H1 (cell line): ENCODE results near the gene GNAO1. TPM values are rescaled to one million over a fixed set of nuclear protein-coding genes. Genes with fewer than 3 reads are reported as not detected.

Source experiments
- CTCF ChIA-PET: fragments of 300-600 bp; sonication (Branson Sonifier 250); formaldehyde crosslinking; loops from one replicate; lab custom pipeline; 2021; ENCODE audit not compliant: partially characterized antibody; lab: Charles Lee
- POLR2A ChIA-PET: fragments of 300-600 bp; sonication (Branson Sonifier 250); formaldehyde crosslinking; loops from one replicate; lab custom pipeline; 2021; ENCODE audit warnings: inconsistent platforms; ENCODE audit not compliant: partially characterized antibody; lab: Charles Lee
- DNase-seq, 2 experiments: peaks; one replicate each; pipeline versions ENCODE4 v3.0.0 to v3.0.0-alpha.2; 2010 to 2022; ENCODE audit warnings: low spot score in 2 of 2, low read depth in 1 of 2, mixed read lengths in 1 of 2
- FAIRE-seq: peaks from 2 replicates; lab custom pipeline; 2011; peaks lifted over from hg19 to GRCh38; lab: Jason Lieb, UNC
- H2AFZ ChIP-seq: 2 replicates; pipeline ENCODE4 v1.8.1; 2012; ENCODE audit warnings: low read length, inconsistent platforms
- H2AK5ac ChIP-seq: 2 replicates; pipeline ENCODE4 v1.6.1; 2013; ENCODE audit warnings: low read depth, low read length
- H2BK120ac ChIP-seq: replicated peaks from 2 replicates; pipeline ENCODE3; 2013; ENCODE audit warnings: low read depth, low read length, inconsistent platforms
- H2BK12ac ChIP-seq: 2 replicates; pipeline ENCODE4 v1.6.1; 2013; ENCODE audit warnings: low read depth, low read length
- H2BK15ac ChIP-seq: 2 replicates; pipeline ENCODE4 v1.6.1; 2013; ENCODE audit warnings: low read length
- H2BK20ac ChIP-seq: 2 replicates; pipeline ENCODE4 v1.6.1; 2013; ENCODE audit warnings: low read length
- H2BK5ac ChIP-seq: 2 replicates; pipeline ENCODE4 v1.6.1; 2013; ENCODE audit warnings: low read depth, low read length
- H3K14ac ChIP-seq: 2 replicates; pipeline ENCODE4 v1.6.1; 2013; ENCODE audit warnings: inconsistent platforms; ENCODE audit not compliant: insufficient read length
- H3K18ac ChIP-seq: 2 replicates; pipeline ENCODE4 v1.6.1; 2013; ENCODE audit warnings: low read length; ENCODE audit errors: extremely low read depth
- H3K23ac ChIP-seq: 2 replicates; pipeline ENCODE4 v1.6.1; 2013; ENCODE audit warnings: inconsistent platforms; ENCODE audit not compliant: insufficient read length
- H3K23me2 ChIP-seq: 2 replicates; pipeline ENCODE4 v1.6.1; 2013; ENCODE audit warnings: low read depth, low read length
- H3K27ac ChIP-seq: 2 replicates; pipeline ENCODE4 v1.6.1; 2011; ENCODE audit warnings: low read depth, low read length, inconsistent platforms
- H3K27me3 ChIP-seq, 4 experiments: replicated peaks in 1 of 4; 1 replicate in 1 of 4; 2 replicates in 3 of 4; pipeline versions ENCODE4 v1.6.1 to v1.8.1; 2011 to 2013; ENCODE audit warnings: low read length in 3 of 4, mild to moderate bottlenecking in 3 of 4, inconsistent platforms in 2 of 4, mixed read lengths in 2 of 4, moderate library complexity in 1 of 4; ENCODE audit not compliant: control insufficient read depth in 3 of 4, insufficient read depth in 3 of 4; ENCODE audit errors: extremely low read depth in 1 of 4
- H3K36me3 ChIP-seq, 4 experiments: 2 replicates each; pipeline versions ENCODE4 v1.6.1 to v1.8.1; 2011 to 2013; ENCODE audit warnings: mild to moderate bottlenecking in 4 of 4, low read length in 3 of 4, moderate library complexity in 2 of 4, control low read depth in 1 of 4, inconsistent platforms in 1 of 4; ENCODE audit not compliant: insufficient read depth in 4 of 4, control insufficient read depth in 2 of 4
- H3K4ac ChIP-seq: replicated peaks from 2 replicates; pipeline ENCODE3; 2013; ENCODE audit warnings: low read length, low read depth, mixed read lengths, inconsistent platforms; ENCODE audit not compliant: insufficient read length
- H3K4me1 ChIP-seq, 4 experiments: replicated peaks in 1 of 4; 1 replicate in 1 of 4; 2 replicates in 3 of 4; pipeline versions ENCODE4 v1.6.1 to v1.8.1; 2011 to 2013; ENCODE audit warnings: low read length in 3 of 4, inconsistent platforms in 2 of 4, mixed read lengths in 1 of 4; ENCODE audit not compliant: insufficient read depth in 4 of 4, control insufficient read depth in 3 of 4
- H3K4me2 ChIP-seq, 2 experiments: 2 replicates each; pipeline versions ENCODE4 v1.6.1 to v1.8.1; 2011 to 2013; ENCODE audit warnings: low read depth in 2 of 2, low read length in 2 of 2, control low read depth in 1 of 2, inconsistent platforms in 1 of 2, mild to moderate bottlenecking in 1 of 2; ENCODE audit not compliant: insufficient read depth in 1 of 2
- H3K4me3 ChIP-seq, 4 experiments: fragments of 200-600, 300-600 bp in 1 of 4; sonication (generic), shearing (Covaris generic), sonication (Bioruptor Twin) in 1 of 4; 2 replicates each; pipeline versions ENCODE4 v1.5.1 to v1.8.1; 2011 to 2016; ENCODE audit warnings: low read length in 4 of 4, low read depth in 3 of 4, control low read depth in 2 of 4, inconsistent platforms in 2 of 4, mild to moderate bottlenecking in 2 of 4, mixed read lengths in 1 of 4, moderate library complexity in 1 of 4; ENCODE audit not compliant: insufficient read depth in 2 of 4; ENCODE audit errors: extremely low read depth in 1 of 4
- H3K56ac ChIP-seq: replicated peaks from 2 replicates; pipeline ENCODE3; 2013; ENCODE audit warnings: low read depth, mild to moderate bottlenecking, mixed read lengths, low read length, inconsistent platforms; ENCODE audit not compliant: insufficient read length
- H3K79me1 ChIP-seq: 2 replicates; pipeline ENCODE4 v1.6.1; 2013; ENCODE audit warnings: low read depth, low read length, control low read depth
- H3K79me2 ChIP-seq, 2 experiments: 2 replicates each; pipeline versions ENCODE4 v1.6.1 to v1.8.1; 2012 to 2013; ENCODE audit warnings: low read length in 2 of 2, mild to moderate bottlenecking in 2 of 2, inconsistent platforms in 1 of 2; ENCODE audit not compliant: insufficient read depth in 2 of 2, control insufficient read depth in 1 of 2
- H3K9ac ChIP-seq, 4 experiments: replicated peaks in 1 of 4; 1 replicate in 1 of 4; 2 replicates in 3 of 4; pipeline versions ENCODE4 v1.6.1 to v1.8.1; 2011 to 2013; ENCODE audit warnings: low read depth in 3 of 4, low read length in 3 of 4, control low read depth in 2 of 4, mild to moderate bottlenecking in 2 of 4, moderate library complexity in 2 of 4, inconsistent platforms in 1 of 4; ENCODE audit errors: extremely low read depth in 1 of 4
- H3K9me3 ChIP-seq, 2 experiments: 2 replicates each; pipeline versions ENCODE4 v1.6.1 to v1.8.1; 2012 to 2013; ENCODE audit warnings: mild to moderate bottlenecking in 2 of 2, moderate library complexity in 2 of 2, control low read depth in 1 of 2, inconsistent platforms in 1 of 2, low read depth in 1 of 2, low read length in 1 of 2, mixed read lengths in 1 of 2; ENCODE audit not compliant: insufficient read depth in 2 of 2
- H4K20me1 ChIP-seq, 2 experiments: replicated peaks in 1 of 2; 2 replicates each; pipeline versions ENCODE3 to v1.8.1; 2011 to 2013; ENCODE audit warnings: inconsistent platforms in 2 of 2, low read length in 2 of 2, mild to moderate bottlenecking in 1 of 2; ENCODE audit not compliant: insufficient read depth in 2 of 2, control insufficient read depth in 1 of 2
- H4K5ac ChIP-seq: 2 replicates; pipeline ENCODE4 v1.6.1; 2013; ENCODE audit warnings: low read length, low read depth, mixed read lengths, inconsistent platforms; ENCODE audit not compliant: insufficient read length
- H4K8ac ChIP-seq: 2 replicates; pipeline ENCODE4 v1.8.0; 2013; ENCODE audit warnings: mild to moderate bottlenecking, moderate library complexity, low read length, inconsistent platforms; ENCODE audit not compliant: insufficient read depth; ENCODE audit errors: extremely low read depth
- H4K91ac ChIP-seq: replicated peaks from 2 replicates; pipeline ENCODE3; 2013; ENCODE audit warnings: low read length, mixed read lengths, inconsistent platforms; ENCODE audit not compliant: insufficient read length
- CBX5 ChIP-seq: fragments of 300-800, 300-1000 bp; sonication (generic); IDR thresholded peaks from 2 replicates; pipeline ENCODE4 v1.7.1; 2016; ENCODE audit warnings: antibody characterized with exemption, low read length, low read depth
- CHD2 ChIP-seq: IDR thresholded peaks from 2 replicates; pipeline ENCODE4 v1.6.1; 2012; ENCODE audit warnings: low read length, improper control_type of control experiment
- SIRT6 ChIP-seq: IDR thresholded peaks from one replicate; pipeline ENCODE4 v1.7.1; 2012; ENCODE audit warnings: low read length, inconsistent platforms
- TCF12 ChIP-seq: IDR thresholded peaks from 2 replicates; pipeline ENCODE4 v1.6.1; 2011; ENCODE audit warnings: low read depth, mild to moderate bottlenecking, low read length
- WGBS, 2 experiments: shearing (Covaris generic) in 1 of 2; methylation state at CpG; one replicate each; pipeline versions ENCODE4 v1.1.6 to v1.1.7; 2013 to 2015; ENCODE audit warnings: low lambda C conversion rate in 2 of 2, mixed read lengths in 2 of 2, inconsistent platforms in 1 of 2, low coverage in 1 of 2, missing lambda C conversion rate in 1 of 2; ENCODE audit not compliant: insufficient replicate concordance in 2 of 2, insufficient coverage in 1 of 2, insufficient read length in 1 of 2; ENCODE audit errors: extremely low coverage in 1 of 2, missing lambda C conversion rate in 1 of 2; 5-methylcytosine and 5-hydroxymethylcytosine counted together
- polyA plus RNA-seq, 7 experiments: library from polyadenylated mRNA; depleted of rRNA in 3 of 7; stranded (reverse) in 5 of 7; unstranded in 2 of 7; fragments of >200 nt in 5 of 7; fragments of 200-250 nt in 2 of 7; gene quantifications; 1 replicate in 5 of 7; 2 replicates in 1 of 7; 4 replicates in 1 of 7; pipeline versions ENCODE4 v1.2.1 to v1.2.3, GENCODE V29; 2011 to 2013; ENCODE audit warnings: missing spikeins in 2 of 7, mixed read lengths in 2 of 7
- total RNA-seq: library from RNA; stranded (reverse); fragmentation: NEBNext Ultra II Directional; extraction: Animal tissue kit (Norgen Biotek cat#: 25700); gene quantifications from 2 replicates; pipeline ENCODE4 v1.2.1, GENCODE V29; 2021

GNAO1 gene
- total and polyA plus RNA-seq, 2 of the 8 experiments (the other 6 are each of a cell fraction or from before 2014, with no cell fraction given) = 6.7 to 34.4 TPM

- Histone ChIP-seq H3K9me3 (no peaks in the 10 kb centered on the region), H3K23me2 (no peaks in the 10 kb centered on the region), H2BK20ac (no peak overlapping the region), H2BK12ac (no peak overlapping the region), H3K4me2 (no peak overlapping the region), H3K14ac (no peak overlapping the region), H4K5ac (no peak overlapping the region), H2AK5ac (no peak overlapping the region), H3K79me2 (no peaks in the 10 kb centered on the region), H3K79me1 (no peaks in the 10 kb centered on the region), H3K4me3 (no peak overlapping the region), H3K36me3 (peaks cover 0 to 3% (median 0%) of the 10 kb centered on the region in 4 experiments; a peak in 3 of 8 replicates), H3K27me3 (no peaks in the 10 kb centered on the region), H3K56ac (no peak overlapping the region), H3K4me1 (no peaks in the 10 kb centered on the region), H4K20me1 (no peaks in the 10 kb centered on the region), H2BK120ac (no peak overlapping the region), H3K23ac (no peak overlapping the region), H2AFZ (no peak overlapping the region), H4K8ac (no peak overlapping the region), H3K18ac (no peak overlapping the region), H4K91ac (no peak overlapping the region), H3K4ac (no peak overlapping the region), H2BK15ac (no peak overlapping the region), H3K9ac (no peak overlapping the region), H3K27ac (no peak overlapping the region), H2BK5ac (no peak overlapping the region)
- WGBS, 2 experiments = 75% methylated on average over 7 of the region's 7 CpGs; no CpG with 5 or more reads in 1 of the 2 experiments
- no peak for TF ChIP-seq TCF12
- TF ChIP-seq CBX5 = no peak
- no peak for TF ChIP-seq CHD2
- TF ChIP-seq SIRT6 = no peak
- FAIRE-seq (no peak), DNase-seq (no peak)
- CTCF ChIA-PET = interaction anchor here (1.0 to 2.0 kb wide), 3 partner anchors 9 to 35 kb away, joined by 3 to 7 read pairs (median 4); no protein-coding TSS in a partner anchor
- POLR2A ChIA-PET = no interaction called here
Measured at GRCh38 chr16:56365552-56365951, 174.3 kb downstream of the GNAO1 start.
